Neural progenitor cell (in vitro differentiated cells): ENCODE data around the gene OVOL2. TPM values are rescaled to one million over a fixed set of nuclear protein-coding genes. Genes with fewer than 3 reads are reported as not detected.

Experiments
- DNase-seq: peaks from one replicate; pipeline ENCODE4 v3.0.0-alpha.2; 2016; ENCODE audit warnings: low spot score
- H2AFZ ChIP-seq: fragments of 200-600 bp; sonication (generic); replicated peaks from 2 replicates; pipeline ENCODE4 v1.6.1; 2016; ENCODE audit warnings: antibody characterized with exemption
- H3F3A ChIP-seq: fragments of 200-600 bp; sonication (generic); 2 replicates; pipeline ENCODE4 v1.6.1; 2016; ENCODE audit warnings: antibody characterized with exemption, low read depth
- H3K27ac ChIP-seq: fragments of 200-600 bp; sonication (generic); 2 replicates; pipeline ENCODE4 v1.5.1; 2016; ENCODE audit warnings: mild to moderate bottlenecking
- H3K27me3 ChIP-seq: fragments of 200-600 bp; sonication (generic); 2 replicates; pipeline ENCODE4 v1.6.1; 2016; ENCODE audit warnings: mild to moderate bottlenecking, moderate library complexity
- H3K36me3 ChIP-seq: fragments of 200-600 bp; sonication (generic); 2 replicates; pipeline ENCODE4 v1.5.1; 2016
- H3K4me1 ChIP-seq: fragments of 200-600 bp; sonication (generic); 2 replicates; pipeline ENCODE4 v1.6.1; 2016; ENCODE audit warnings: mixed run types
- H3K4me2 ChIP-seq: fragments of 200-600 bp; sonication (generic); 2 replicates; pipeline ENCODE4 v1.6.1; 2016
- H3K4me3 ChIP-seq: fragments of 200-600 bp; sonication (generic); 2 replicates; pipeline ENCODE4 v1.5.1; 2016
- H3K79me2 ChIP-seq: fragments of 200-600 bp; sonication (generic); 2 replicates; pipeline ENCODE4 v1.6.1; 2016; ENCODE audit warnings: low read depth
- H3K9ac ChIP-seq: fragments of 200-600 bp; sonication (generic); 2 replicates; pipeline ENCODE4 v1.6.1; 2016
- H3K9me3 ChIP-seq: fragments of 200-600 bp; sonication (generic); 2 replicates; pipeline ENCODE4 v1.5.1; 2016; ENCODE audit warnings: low read depth
- H4K20me1 ChIP-seq: fragments of 200-600 bp; sonication (generic); 2 replicates; pipeline ENCODE4 v1.6.1; 2016; ENCODE audit warnings: low read depth
- H3K27ac Mint-ChIP-seq: 3 replicates; pipeline ENCODE4 v1.8.0; 2021; ENCODE audit warnings: mixed read lengths
- H3K27me3 Mint-ChIP-seq: 2 replicates; pipeline ENCODE4 v1.8.0; 2022; ENCODE audit warnings: low read depth, mild to moderate bottlenecking, inconsistent platforms, moderate library complexity, mixed read lengths; ENCODE audit not compliant: insufficient read depth
- H3K36me3 Mint-ChIP-seq: 3 replicates; pipeline ENCODE4 v1.8.0; 2021; ENCODE audit warnings: mixed read lengths
- H3K4me1 Mint-ChIP-seq: 3 replicates; pipeline ENCODE4 v1.8.0; 2021; ENCODE audit warnings: mixed read lengths
- H3K4me3 Mint-ChIP-seq: 3 replicates; pipeline ENCODE4 v1.8.0; 2021; ENCODE audit warnings: mild to moderate bottlenecking, moderate library complexity, mixed read lengths
- H3K9me3 Mint-ChIP-seq: 3 replicates; pipeline ENCODE4 v1.8.0; 2020; ENCODE audit warnings: mixed read lengths
- EZH2 ChIP-seq: fragments of 200-600 bp; sonication (generic); IDR thresholded peaks from 2 replicates; pipeline ENCODE4 v1.6.1; 2017; ENCODE audit warnings: antibody characterized with exemption, mild to moderate bottlenecking, moderate library complexity
- EZH2phosphoT487 ChIP-seq: fragments of 200-600 bp; sonication (generic); IDR thresholded peaks from 2 replicates; pipeline ENCODE4 v1.6.1; 2017; ENCODE audit warnings: antibody characterized with exemption
- total RNA-seq: library from RNA; depleted of rRNA; stranded (reverse); fragments of >200 nt; gene quantifications from 2 replicates; pipeline ENCODE4 v1.2.3, GENCODE V29; 2015; ENCODE audit warnings: low replicate concordance
- TF ChIP-seq, protein P1 (sequence below): fragments of 200-600 bp; sonication (generic); IDR thresholded peaks from 2 replicates; pipeline ENCODE4 v1.5.1; 2017; ENCODE audit warnings: antibody characterized with exemption, mild to moderate bottlenecking

The OVOL2 gene
- total RNA-seq, 1 donor from 2014 or later, result 0.62 TPM

DNA sequence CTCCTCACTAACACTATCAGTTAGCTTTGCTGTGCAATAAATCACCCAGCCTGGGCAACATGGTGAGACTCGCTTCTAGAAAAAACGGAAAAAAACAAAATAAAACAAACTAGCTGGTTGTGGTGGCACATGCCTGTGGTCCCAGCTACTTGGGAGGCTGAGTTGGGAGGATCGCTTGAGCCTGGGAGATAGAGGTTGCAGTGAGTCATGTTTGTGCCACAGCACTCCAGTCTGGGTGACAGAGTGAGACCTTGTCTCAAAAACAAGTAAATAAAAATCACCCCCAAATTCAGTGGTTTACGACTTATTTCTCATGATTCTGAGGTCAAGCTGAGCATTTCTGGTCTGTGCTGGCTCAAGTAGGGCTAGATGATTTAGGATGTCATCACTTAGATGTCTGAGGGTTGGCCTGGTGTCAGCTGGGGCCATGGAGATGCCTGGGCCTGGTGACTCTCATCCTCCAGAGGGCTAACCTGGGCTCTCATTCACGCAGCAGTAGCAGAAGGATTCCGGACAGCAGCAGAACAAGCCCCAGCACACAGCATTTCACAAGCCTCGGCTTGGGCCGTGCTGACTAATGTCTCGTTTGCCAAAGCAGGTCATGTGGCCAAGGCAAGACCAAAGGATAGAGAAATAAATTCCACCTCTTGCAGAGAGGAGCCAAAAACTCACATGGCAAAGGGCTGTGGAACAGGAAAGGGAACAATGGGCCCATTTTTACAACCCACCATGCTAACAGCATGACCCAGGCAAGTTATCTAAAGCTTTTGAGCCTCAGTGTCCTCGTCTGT lies 56.4 kb downstream of the OVOL2 start:
- no peak overlapping the region for H2AFZ ChIP-seq

DNA sequence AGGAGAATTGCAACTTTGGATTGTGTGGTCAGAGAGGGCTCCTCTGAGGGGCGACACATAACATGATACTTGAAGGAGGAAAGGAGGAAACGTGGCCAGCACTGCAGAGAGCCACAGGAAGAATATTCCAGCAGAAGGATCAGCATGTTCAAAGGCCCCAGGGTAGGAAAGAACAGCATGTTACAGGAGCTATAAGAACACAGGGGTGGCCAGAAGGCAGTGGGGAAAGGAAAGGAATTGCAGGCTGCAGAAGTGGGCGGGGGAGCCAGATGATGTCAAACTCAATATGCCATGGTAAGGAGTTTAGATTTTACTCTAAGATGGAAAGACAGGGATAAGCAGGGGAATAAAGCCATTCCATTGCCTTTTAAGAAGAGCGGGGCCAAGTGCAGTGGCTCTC lies 58.1 kb downstream of the OVOL2 start:
- DNase-seq, result no peak
- H3K4me3 ChIP-seq, result no peak overlapping the region
- H3K4me1 ChIP-seq, result peaks cover 6% of the 10 kb centered on the region
- no peaks in the 10 kb centered on the region for H3K79me2 ChIP-seq
- no peaks in the 10 kb centered on the region for H3K36me3 ChIP-seq
- no peak overlapping the region for H3K4me2 ChIP-seq
- no peaks in the 10 kb centered on the region for H3K9me3 ChIP-seq
- H3F3A ChIP-seq, result no peaks in the 10 kb centered on the region
- no peaks in the 10 kb centered on the region for H4K20me1 ChIP-seq
- H3K27me3 ChIP-seq, result no peaks in the 10 kb centered on the region
- Mint-ChIP-seq H3K4me3 (no peak overlapping the region), H3K27ac (no peak overlapping the region), H3K4me1 (peaks cover 22% of the 10 kb centered on the region), H3K9me3 (no peaks in the 10 kb centered on the region), H3K27me3 (peaks cover 3% of the 10 kb centered on the region), H3K36me3 (no peaks in the 10 kb centered on the region)
- no peak for TF ChIP-seq EZH2phosphoT487
- TF ChIP-seq, protein P1, sequence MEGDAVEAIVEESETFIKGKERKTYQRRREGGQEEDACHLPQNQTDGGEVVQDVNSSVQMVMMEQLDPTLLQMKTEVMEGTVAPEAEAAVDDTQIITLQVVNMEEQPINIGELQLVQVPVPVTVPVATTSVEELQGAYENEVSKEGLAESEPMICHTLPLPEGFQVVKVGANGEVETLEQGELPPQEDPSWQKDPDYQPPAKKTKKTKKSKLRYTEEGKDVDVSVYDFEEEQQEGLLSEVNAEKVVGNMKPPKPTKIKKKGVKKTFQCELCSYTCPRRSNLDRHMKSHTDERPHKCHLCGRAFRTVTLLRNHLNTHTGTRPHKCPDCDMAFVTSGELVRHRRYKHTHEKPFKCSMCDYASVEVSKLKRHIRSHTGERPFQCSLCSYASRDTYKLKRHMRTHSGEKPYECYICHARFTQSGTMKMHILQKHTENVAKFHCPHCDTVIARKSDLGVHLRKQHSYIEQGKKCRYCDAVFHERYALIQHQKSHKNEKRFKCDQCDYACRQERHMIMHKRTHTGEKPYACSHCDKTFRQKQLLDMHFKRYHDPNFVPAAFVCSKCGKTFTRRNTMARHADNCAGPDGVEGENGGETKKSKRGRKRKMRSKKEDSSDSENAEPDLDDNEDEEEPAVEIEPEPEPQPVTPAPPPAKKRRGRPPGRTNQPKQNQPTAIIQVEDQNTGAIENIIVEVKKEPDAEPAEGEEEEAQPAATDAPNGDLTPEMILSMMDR, result no peak
- no peak for TF ChIP-seq EZH2
- H2AFZ ChIP-seq, result no peak overlapping the region
- H3K9ac ChIP-seq, result no peak overlapping the region
- H3K27ac ChIP-seq, result no peak overlapping the region

More for the DNA sequence above, 56.4 kb downstream of the OVOL2 start:
- Histone ChIP-seq H3K9me3 (no peaks in the 10 kb centered on the region), H3K36me3 (no peaks in the 10 kb centered on the region), H3K9ac (no peak overlapping the region), H3K4me2 (no peak overlapping the region), H3K79me2 (no peaks in the 10 kb centered on the region), H3F3A (no peaks in the 10 kb centered on the region), H3K4me3 (no peak overlapping the region), H4K20me1 (no peaks in the 10 kb centered on the region), H3K4me1 (peaks cover 4% of the 10 kb centered on the region), H3K27me3 (no peaks in the 10 kb centered on the region), H3K27ac (no peak overlapping the region)
- Mint-ChIP-seq H3K4me1 (peaks cover 23% of the 10 kb centered on the region), H3K36me3 (no peaks in the 10 kb centered on the region), H3K4me3 (no peak overlapping the region), H3K27ac (peak overlapping the region; percentile 24), H3K27me3 (peaks cover 3% of the 10 kb centered on the region), H3K9me3 (no peaks in the 10 kb centered on the region)
- TF ChIP-seq EZH2 (no peak), EZH2phosphoT487 (no peak)
- TF ChIP-seq, protein P1, result no peak
- DNase-seq, result no peak

DNA sequence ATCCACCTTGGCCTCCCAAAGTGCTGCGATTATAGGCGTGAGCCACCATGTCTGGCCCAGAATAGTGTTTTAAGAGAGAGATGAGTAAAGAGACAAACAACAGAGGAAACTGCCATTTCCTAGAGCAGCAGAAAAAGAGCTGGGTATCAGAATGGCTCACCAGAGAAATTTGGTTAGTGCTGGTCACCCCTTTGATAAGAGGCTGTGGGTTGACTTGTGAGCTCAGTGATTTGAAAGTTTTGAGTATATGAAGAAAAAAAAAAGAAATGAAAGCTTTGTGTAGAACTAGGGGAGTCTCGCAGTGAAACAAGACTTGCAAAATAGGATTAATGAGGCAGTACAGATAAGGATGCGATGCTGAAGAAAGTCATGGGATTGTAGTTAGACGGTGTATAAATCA lies 59.3 kb downstream of the OVOL2 start:
- H4K20me1 ChIP-seq, result no peaks in the 10 kb centered on the region
- Mint-ChIP-seq H3K27ac (no peak overlapping the region), H3K27me3 (peaks cover 3% of the 10 kb centered on the region), H3K4me1 (peaks cover 20% of the 10 kb centered on the region), H3K9me3 (no peaks in the 10 kb centered on the region), H3K4me3 (no peak overlapping the region), H3K36me3 (no peaks in the 10 kb centered on the region)
- no peak overlapping the region for H2AFZ ChIP-seq
- no peaks in the 10 kb centered on the region for H3K36me3 ChIP-seq
- no peak overlapping the region for H3K27ac ChIP-seq
- no peaks in the 10 kb centered on the region for H3F3A ChIP-seq
- no peaks in the 10 kb centered on the region for H3K9me3 ChIP-seq
- H3K4me3 ChIP-seq, result no peak overlapping the region
- no peak overlapping the region for H3K4me2 ChIP-seq
- H3K9ac ChIP-seq, result no peak overlapping the region
- H3K27me3 ChIP-seq, result no peaks in the 10 kb centered on the region
- TF ChIP-seq, protein P1, result no peak
- TF ChIP-seq EZH2, result no peak
- no peak for TF ChIP-seq EZH2phosphoT487
- no peaks in the 10 kb centered on the region for H3K79me2 ChIP-seq
- peaks cover 6% of the 10 kb centered on the region for H3K4me1 ChIP-seq
- no peak for DNase-seq
